A375 (cell line): ENCODE results near the gene TM4SF20. TPM values are rescaled to one million over a fixed set of nuclear protein-coding genes. Genes with fewer than 3 reads are reported as not detected.

ENCODE experiments used
- total RNA-seq: library from RNA; depleted of rRNA; stranded (reverse); fragments of >200 nt; shearing (Covaris generic); gene quantifications from 2 replicates; pipeline ENCODE4 v1.2.3, GENCODE V29; 2014; rRNA removed

The TM4SF20 gene
- total RNA-seq, result not detected in 2 replicates

GRCh38 chr2:227379095-227379494 lies at the start of gene TM4SF20:
Gene TM4SF20 (minus strand): TSS chr2:227379306. CDS start chr2:227379268, 38 bp downstream.

GRCh38 chr2:227387583-227387982 lies 8.5 kb upstream of the TM4SF20 start, which contains the start of gene SCYGR1:
Gene SCYGR1 (minus strand): TSS chr2:227387949. CDS start chr2:227387949, 0 bp downstream.

GRCh38 chr2:227324995-227325838 lies 53.9 kb downstream of the TM4SF20 start, which contains the start of gene MFF:
Gene MFF (plus strand): TSS chr2:227325251. CDS start chr2:227330666, 5,415 bp downstream.

Other genes with a start within 250 kb of the TM4SF20 start
- 0.05 and 0.11 TPM in 2 replicates for gene COL4A4, start 215.1 kb downstream of the TM4SF20 start, total RNA-seq
- gene COL4A3, start 214.7 kb downstream of the TM4SF20 start, total RNA-seq, result not detected in 2 replicates
- gene MFF, start 54.1 kb downstream of the TM4SF20 start, total RNA-seq, result 83.3 and 84.8 TPM in 2 replicates
- gene SCYGR1, start 8.6 kb upstream of the TM4SF20 start, total RNA-seq, result not detected in 2 replicates
- 17.7 and 23.8 TPM in 2 replicates for gene AGFG1, start 92.8 kb upstream of the TM4SF20 start, total RNA-seq
- gene SCYGR2, start 219.6 kb upstream of the TM4SF20 start, total RNA-seq, result not detected in 2 replicates
- gene SCYGR3, start 235.5 kb upstream of the TM4SF20 start, total RNA-seq, result not detected in 2 replicates
- gene SCYGR4, start 238.2 kb upstream of the TM4SF20 start, total RNA-seq, result not detected in 2 replicates